ENCODE data around the gene ATAD1. TPM values are rescaled to one million over a fixed set of nuclear protein-coding genes. Genes with fewer than 3 reads are reported as not detected.
"Not testable (repeated sequence)": the region's sequence is repeated elsewhere in the genome, so short reads cannot be mapped to it uniquely, and the experiment has no call there.

Gene ATAD1
- total RNA-seq, 4 donors from 2014 or later, result 27.2 to 36.3 (median 32.2) TPM

DNA sequence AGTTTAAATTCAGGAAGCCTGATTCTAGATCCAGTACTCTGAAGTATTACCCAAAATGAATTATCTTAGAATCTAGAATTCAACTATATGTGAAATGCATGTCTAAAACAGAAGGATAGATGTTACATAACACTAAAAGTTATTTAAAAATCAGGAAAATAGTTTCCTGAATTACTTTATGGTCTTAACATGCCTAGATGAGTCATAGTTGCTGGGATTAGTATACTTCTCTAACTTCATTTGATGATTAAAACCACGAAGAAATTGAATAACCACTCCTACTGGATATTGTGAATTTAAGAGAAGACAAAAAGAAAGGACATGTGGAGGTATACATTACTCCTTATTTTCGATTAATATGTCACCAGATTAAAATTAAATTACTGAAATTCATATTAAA is 65.5 kb downstream of the ATAD1 start:
- H3K4me1 ChIP-seq, result no peaks in the 10 kb centered on the region
- peaks cover 0 to 32% (median 0%) of the 10 kb centered on the region in 3 donors for H3K36me3 ChIP-seq
- no peaks in the 10 kb centered on the region for H3K27me3 ChIP-seq
- H3K27ac ChIP-seq, result no peak overlapping the region
- H3K4me3 ChIP-seq, result no peak overlapping the region
- no peaks in the 10 kb centered on the region for H3K9me3 ChIP-seq
- no peak for DNase-seq
- TF ChIP-seq POLR2A (IDR thresholded peaks at IDR 0.05), result no peak
- TF ChIP-seq, protein P1, sequence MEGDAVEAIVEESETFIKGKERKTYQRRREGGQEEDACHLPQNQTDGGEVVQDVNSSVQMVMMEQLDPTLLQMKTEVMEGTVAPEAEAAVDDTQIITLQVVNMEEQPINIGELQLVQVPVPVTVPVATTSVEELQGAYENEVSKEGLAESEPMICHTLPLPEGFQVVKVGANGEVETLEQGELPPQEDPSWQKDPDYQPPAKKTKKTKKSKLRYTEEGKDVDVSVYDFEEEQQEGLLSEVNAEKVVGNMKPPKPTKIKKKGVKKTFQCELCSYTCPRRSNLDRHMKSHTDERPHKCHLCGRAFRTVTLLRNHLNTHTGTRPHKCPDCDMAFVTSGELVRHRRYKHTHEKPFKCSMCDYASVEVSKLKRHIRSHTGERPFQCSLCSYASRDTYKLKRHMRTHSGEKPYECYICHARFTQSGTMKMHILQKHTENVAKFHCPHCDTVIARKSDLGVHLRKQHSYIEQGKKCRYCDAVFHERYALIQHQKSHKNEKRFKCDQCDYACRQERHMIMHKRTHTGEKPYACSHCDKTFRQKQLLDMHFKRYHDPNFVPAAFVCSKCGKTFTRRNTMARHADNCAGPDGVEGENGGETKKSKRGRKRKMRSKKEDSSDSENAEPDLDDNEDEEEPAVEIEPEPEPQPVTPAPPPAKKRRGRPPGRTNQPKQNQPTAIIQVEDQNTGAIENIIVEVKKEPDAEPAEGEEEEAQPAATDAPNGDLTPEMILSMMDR (IDR thresholded peaks at IDR 0.05), result no peak

DNA sequence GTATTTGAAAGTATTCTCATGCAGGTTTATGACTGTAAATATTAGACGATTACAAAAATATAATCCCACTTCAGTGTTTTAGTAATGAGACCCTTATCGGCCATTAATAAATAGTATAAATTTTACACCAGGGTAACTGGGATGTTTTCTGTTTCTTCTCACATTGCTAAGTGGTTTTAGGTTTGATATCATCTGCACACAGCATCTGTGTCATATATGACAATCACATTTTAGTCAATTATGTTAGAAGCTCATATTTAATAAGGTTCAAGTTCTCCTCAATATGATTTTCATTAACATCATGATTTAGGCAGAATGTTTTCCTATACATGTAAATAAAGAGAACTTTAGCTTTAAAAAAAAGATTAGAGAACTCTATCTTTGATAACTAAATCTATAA is 66.8 kb downstream of the ATAD1 start:
- no peaks in the 10 kb centered on the region for H3K27me3 ChIP-seq
- H3K27ac ChIP-seq, result no peak overlapping the region
- no peak for DNase-seq
- H3K36me3 ChIP-seq, result peaks cover 0 to 27% (median 0%) of the 10 kb centered on the region in 3 donors
- TF ChIP-seq, protein P1 (IDR thresholded peaks at IDR 0.05), result no peak
- TF ChIP-seq POLR2A (IDR thresholded peaks at IDR 0.05), result no peak
- H3K4me3 ChIP-seq, result no peak overlapping the region
- H3K9me3 ChIP-seq, result no peaks in the 10 kb centered on the region
- H3K4me1 ChIP-seq, result no peaks in the 10 kb centered on the region

DNA sequence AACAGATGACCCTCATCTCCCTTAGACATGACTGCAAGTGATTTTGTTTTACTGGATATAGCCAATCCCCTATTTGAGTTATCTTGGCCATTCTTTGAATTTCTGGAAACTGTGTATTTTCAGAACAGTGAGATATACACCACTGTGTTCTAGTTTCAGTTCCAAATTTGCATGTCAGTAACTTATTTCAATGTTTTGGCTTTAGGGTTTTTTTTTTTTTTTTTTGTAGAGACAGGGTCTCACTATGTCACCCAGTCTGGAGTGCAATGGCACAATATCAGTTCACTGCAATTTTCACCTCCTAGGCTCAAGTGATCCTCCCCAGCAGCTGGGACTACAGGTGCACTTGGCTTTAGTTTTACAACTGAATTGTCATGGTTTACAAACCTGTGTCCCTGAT is 67.2 kb downstream of the ATAD1 start:
- H3K4me3 ChIP-seq, result no peak overlapping the region
- no peaks in the 10 kb centered on the region for H3K9me3 ChIP-seq
- DNase-seq, result no peak
- H3K27ac ChIP-seq, result no peak overlapping the region
- no peaks in the 10 kb centered on the region for H3K27me3 ChIP-seq
- no peaks in the 10 kb centered on the region for H3K4me1 ChIP-seq
- TF ChIP-seq, protein P1 (IDR thresholded peaks at IDR 0.05), result no peak
- no peak for TF ChIP-seq POLR2A (IDR thresholded peaks at IDR 0.05)
- H3K36me3 ChIP-seq, result peaks cover 0 to 22% (median 0%) of the 10 kb centered on the region in 3 donors

DNA sequence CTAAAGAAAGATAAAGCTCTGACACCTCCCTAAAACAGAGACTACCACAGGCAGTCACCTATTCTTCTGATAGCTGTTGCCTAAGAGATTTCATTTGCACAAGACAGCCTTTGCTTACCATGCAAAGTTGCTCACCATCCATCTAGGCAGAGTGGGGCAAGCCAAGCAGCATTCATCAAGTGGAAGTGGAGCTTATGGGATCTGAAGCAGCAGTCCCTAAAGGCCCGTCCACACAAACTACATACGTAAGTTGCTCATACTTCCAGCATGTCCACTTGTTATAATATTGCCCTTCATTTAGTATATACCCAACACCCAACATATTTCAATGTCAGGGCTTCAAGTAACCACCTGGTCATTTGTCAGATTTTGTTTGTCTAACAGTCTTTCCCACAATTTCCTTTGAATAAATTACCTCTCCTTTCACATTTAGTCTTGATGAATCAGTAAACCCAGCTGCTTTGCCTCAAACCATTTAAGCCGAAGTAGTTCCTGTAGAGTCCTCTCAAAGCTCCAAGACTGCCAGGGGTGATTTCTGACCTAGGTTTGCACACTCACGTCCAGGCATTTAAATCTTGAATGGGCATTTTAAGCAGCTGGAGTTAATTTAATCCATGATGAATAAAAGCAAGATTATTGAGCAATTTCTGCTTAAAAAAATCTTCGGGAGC is 67.9 kb downstream of the ATAD1 start:
- TF ChIP-seq, protein P1 (IDR thresholded peaks at IDR 0.05), result no peak
- TF ChIP-seq POLR2A (IDR thresholded peaks at IDR 0.05), result no peak
- H3K27ac ChIP-seq, result no peak overlapping the region

DNA sequence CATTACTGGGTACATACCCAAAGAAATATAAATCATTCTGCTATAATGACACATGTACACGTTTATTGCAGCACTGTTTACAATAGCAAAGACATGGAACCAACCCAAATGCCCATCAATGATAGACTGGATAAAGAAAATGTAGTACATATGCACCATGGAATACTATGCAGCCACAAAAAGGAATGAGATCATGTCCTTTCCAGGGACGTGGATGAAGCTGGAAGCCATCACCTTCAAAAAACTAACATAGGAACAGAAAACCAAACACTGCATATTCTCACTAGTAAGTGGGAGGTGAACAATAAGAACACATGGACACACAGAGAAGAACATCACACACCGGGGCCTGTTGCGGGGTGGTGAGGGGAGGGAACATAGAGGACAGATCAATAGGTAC is 69.8 kb downstream of the ATAD1 start:
- H3K36me3 ChIP-seq, result peaks cover 0 to 26% (median 0%) of the 10 kb centered on the region in 3 donors
- H3K27ac ChIP-seq, DNase-seq, H3K9me3 ChIP-seq, H3K4me1 ChIP-seq, H3K4me3 ChIP-seq, H3K27me3 ChIP-seq: not testable (repeated sequence)

More for the DNA sequence above, 67.9 kb downstream of the ATAD1 start:
- Histone ChIP-seq H3K27me3 (no peaks in the 10 kb centered on the region), H3K36me3 (peaks cover 0 to 19% (median 0%) of the 10 kb centered on the region in 3 donors), H3K4me3 (no peak overlapping the region), H3K9me3 (no peaks in the 10 kb centered on the region), H3K4me1 (no peaks in the 10 kb centered on the region)
- no peak for DNase-seq

DNA sequence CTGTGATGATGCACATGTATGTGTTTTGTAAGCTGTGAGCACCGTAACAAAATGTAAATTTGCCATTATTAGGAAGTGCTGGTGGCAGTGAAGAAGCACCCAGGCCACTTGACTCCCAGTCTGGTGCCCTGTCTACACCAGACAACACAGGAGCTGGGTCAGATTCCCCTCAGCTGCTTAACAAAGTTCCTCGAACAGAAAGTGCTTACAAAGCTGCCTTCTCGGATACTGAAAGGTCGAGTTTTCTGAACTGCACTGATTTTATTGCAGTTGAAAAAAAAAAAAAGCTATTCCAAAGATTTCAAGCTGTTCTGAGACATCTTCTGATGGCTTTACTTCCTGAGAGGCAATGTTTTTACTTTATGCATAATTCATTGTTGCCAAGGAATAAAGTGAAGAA is 71.1 kb downstream of the ATAD1 start:
- Histone ChIP-seq H3K27me3 (no peaks in the 10 kb centered on the region), H3K27ac (no peak overlapping the region), H3K36me3 (peaks cover 0 to 29% (median 0%) of the 10 kb centered on the region in 3 donors), H3K4me1 (no peaks in the 10 kb centered on the region), H3K9me3 (no peaks in the 10 kb centered on the region), H3K4me3 (no peak overlapping the region)
- TF ChIP-seq, protein P1 (IDR thresholded peaks at IDR 0.05), result no peak
- no peak for TF ChIP-seq POLR2A (IDR thresholded peaks at IDR 0.05)
- DNase-seq, result no peak

All from Peyer's patch (tissue), 4 donors.